ENCODE results near the gene SYNGR1. TPM values are rescaled to one million over a fixed set of nuclear protein-coding genes. Genes with fewer than 3 reads are reported as not detected.

The SYNGR1 gene
- total RNA-seq, 2 experiments from 2014 or later: 2.4 to 3.8 TPM

DNA sequence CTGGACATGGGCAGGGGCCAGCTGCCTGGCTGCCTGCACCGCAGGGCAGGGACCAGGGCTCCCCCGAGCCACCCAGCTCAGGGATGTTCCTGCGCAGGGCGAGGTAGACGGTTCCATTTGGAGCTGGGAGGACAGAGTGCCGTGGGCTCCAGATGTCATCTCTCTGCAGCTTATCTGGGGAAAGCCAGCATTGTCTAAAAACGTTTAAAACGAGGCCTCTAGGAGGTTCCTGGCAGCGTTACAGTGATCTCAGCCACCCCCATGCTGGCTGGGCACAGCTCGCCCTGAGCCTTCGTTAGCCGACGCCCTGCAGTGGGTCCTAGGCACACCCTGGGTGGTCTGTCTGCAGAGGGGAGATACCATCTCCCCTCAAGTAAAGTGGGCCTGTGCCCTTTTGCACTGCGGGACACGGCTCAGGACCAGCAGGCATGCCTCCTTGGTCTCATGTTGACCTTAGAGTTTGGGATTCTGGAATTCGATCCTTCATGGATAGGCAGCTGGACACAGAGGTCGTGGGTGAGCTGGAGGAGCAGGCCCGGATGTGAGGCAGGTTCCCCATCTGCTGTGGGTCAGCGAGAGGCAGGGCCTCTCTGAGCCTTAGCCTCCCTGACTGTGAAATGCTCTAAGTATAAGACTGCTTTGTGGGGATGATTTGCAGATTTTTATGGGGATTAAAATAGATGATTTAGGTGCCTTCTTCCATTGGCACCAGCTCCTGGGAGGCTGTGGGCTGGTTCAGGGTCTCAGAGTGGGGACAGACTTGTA lies 14.1 kb downstream of the SYNGR1 start:
- H3K27ac Mint-ChIP-seq: no peak overlapping the region
- H3K4me1 Mint-ChIP-seq (ENCODE audit: low read depth): peaks cover 5% of the 10 kb centered on the region
- ATAC-seq (no peak), DNase-seq (no peak)
- TF ChIP-seq, protein P1, sequence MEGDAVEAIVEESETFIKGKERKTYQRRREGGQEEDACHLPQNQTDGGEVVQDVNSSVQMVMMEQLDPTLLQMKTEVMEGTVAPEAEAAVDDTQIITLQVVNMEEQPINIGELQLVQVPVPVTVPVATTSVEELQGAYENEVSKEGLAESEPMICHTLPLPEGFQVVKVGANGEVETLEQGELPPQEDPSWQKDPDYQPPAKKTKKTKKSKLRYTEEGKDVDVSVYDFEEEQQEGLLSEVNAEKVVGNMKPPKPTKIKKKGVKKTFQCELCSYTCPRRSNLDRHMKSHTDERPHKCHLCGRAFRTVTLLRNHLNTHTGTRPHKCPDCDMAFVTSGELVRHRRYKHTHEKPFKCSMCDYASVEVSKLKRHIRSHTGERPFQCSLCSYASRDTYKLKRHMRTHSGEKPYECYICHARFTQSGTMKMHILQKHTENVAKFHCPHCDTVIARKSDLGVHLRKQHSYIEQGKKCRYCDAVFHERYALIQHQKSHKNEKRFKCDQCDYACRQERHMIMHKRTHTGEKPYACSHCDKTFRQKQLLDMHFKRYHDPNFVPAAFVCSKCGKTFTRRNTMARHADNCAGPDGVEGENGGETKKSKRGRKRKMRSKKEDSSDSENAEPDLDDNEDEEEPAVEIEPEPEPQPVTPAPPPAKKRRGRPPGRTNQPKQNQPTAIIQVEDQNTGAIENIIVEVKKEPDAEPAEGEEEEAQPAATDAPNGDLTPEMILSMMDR (IDR thresholded peaks at IDR 0.05): no peak
- intact Hi-C loops (cut with micrococcal nuclease): no loop called here
- no peak overlapping the region for H3K4me3 Mint-ChIP-seq
- ChIA-PET POLR2A (interaction anchor here (0.6 kb wide), 1 partner anchor 17 kb away, joined by 3 read pairs; no protein-coding TSS in a partner anchor), CTCF (no interaction called here)
- H3K36me3 Mint-ChIP-seq (ENCODE audit: low read depth): no peaks in the 10 kb centered on the region
- H3K9me3 Mint-ChIP-seq: no peaks in the 10 kb centered on the region
- H3K27me3 Mint-ChIP-seq: no peaks in the 10 kb centered on the region

DNA sequence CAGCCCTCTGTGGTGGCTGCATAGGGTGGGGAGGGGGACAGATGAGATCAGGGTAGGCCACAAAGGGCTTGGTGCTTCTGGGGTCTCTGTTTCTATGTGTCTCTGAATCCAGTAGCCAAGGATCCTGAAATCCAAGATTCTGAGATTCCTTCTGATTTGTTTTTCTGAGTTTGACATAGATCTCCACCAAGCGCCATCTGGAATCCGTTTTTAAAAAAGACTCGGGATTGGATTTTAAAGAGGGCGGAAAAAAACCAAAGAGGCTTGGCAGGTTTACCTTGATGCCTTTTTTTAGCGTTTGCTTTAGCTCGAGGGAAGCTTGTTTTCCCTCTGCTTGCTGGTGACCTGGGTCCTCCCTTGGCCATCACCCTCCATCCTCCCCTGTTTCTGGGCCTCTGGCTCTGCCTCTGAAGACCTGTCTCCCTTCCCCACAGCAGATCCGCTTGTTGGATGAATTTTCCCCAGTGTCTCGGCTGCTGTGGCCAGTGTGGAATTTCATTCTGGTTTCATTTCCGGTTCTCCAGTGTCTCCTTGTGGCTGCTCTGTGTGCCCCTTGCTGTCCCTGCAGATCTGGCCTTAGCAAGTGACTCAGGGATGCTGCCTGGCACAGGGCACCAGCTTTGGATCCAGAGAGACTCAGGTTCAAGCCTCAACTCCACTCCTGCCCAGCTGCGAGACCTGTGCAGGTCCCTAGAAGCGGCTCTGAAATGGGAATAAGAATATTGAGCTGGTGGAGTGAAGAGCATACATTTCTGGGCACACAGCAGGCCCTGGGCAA lies 15.1 kb downstream of the SYNGR1 start:
- H3K27me3 Mint-ChIP-seq: no peaks in the 10 kb centered on the region
- H3K4me3 Mint-ChIP-seq: no peak overlapping the region
- TF ChIP-seq, protein P1 (IDR thresholded peaks at IDR 0.05): no peak
- intact Hi-C loops (cut with micrococcal nuclease): no loop called here
- ChIA-PET POLR2A (no interaction called here), CTCF (no interaction called here)
- no peak for DNase-seq
- no peaks in the 10 kb centered on the region for H3K36me3 Mint-ChIP-seq (ENCODE audit: low read depth)
- ATAC-seq: no peak
- peaks cover 5% of the 10 kb centered on the region for H3K4me1 Mint-ChIP-seq (ENCODE audit: low read depth)
- no peak overlapping the region for H3K27ac Mint-ChIP-seq
- no peaks in the 10 kb centered on the region for H3K9me3 Mint-ChIP-seq

DNA sequence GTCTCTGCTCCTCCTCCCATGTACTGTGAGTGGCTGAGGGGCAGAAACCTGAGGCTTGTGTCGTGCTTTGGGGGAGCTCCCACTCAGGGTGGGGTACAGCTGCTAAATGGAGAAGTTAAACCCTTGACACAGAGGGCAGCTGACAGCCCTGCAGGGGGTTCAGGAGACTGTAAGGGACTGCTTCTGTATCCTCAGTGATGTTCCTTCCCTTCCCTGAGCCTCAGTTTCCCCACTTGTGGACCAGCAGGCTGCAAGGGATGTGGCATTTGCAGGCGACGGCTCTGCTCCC lies 15.6 kb downstream of the SYNGR1 start:
- H3K27me3 Mint-ChIP-seq: no peaks in the 10 kb centered on the region
- intact Hi-C loops (cut with micrococcal nuclease): no loop called here
- H3K4me1 Mint-ChIP-seq (ENCODE audit: low read depth): peaks cover 5% of the 10 kb centered on the region
- POLR2A ChIA-PET: no interaction called here
- TF ChIP-seq, protein P1 (IDR thresholded peaks at IDR 0.05): no peak
- no peak for ATAC-seq
- DNase-seq: no peak
- H3K4me3 Mint-ChIP-seq: no peak overlapping the region
- CTCF ChIA-PET: no interaction called here
- no peaks in the 10 kb centered on the region for H3K9me3 Mint-ChIP-seq
- no peaks in the 10 kb centered on the region for H3K36me3 Mint-ChIP-seq (ENCODE audit: low read depth)
- no peak overlapping the region for H3K27ac Mint-ChIP-seq

DNA sequence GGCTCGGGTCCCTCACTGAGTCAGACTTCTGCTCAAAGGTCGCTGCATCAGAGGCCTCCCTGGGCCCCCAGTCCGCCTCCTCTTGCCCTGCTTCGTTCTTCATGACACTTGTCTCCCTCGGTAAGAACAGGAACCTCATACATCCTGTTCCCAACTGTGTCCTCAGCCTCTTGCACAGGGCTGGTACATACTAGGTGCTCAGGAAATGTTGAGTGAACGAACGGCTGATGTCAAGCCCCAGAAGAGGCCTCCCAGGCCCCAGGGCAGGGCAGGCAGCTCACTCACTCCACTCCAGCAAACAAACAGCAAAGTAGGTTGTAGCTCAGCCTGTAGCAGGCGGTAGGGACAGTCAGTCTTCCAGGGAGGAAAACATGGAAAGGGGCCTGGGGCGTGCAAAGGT lies 17.2 kb downstream of the SYNGR1 start:
- Mint-ChIP-seq H3K9me3 (peaks cover 1% of the 10 kb centered on the region), H3K4me3 (no peak overlapping the region), H3K36me3 (ENCODE audit: low read depth) (no peaks in the 10 kb centered on the region), H3K27ac (no peak overlapping the region), H3K4me1 (ENCODE audit: low read depth) (peaks cover 5% of the 10 kb centered on the region), H3K27me3 (no peaks in the 10 kb centered on the region)
- TF ChIP-seq, protein P1 (IDR thresholded peaks at IDR 0.05): no peak
- POLR2A ChIA-PET: interaction anchor here (1.0 kb wide), 1 partner anchor 47 kb away, joined by 3 read pairs; the partner anchor contains the start of gene RPL3
- DNase-seq (peak; percentile 24), ATAC-seq (peak; percentile 61)
- CTCF ChIA-PET: interaction anchor here (0.8 kb wide), 1 partner anchor 9 kb away, joined by 3 read pairs; no protein-coding TSS in a partner anchor
- intact Hi-C loops (cut with micrococcal nuclease): no loop called here

DNA sequence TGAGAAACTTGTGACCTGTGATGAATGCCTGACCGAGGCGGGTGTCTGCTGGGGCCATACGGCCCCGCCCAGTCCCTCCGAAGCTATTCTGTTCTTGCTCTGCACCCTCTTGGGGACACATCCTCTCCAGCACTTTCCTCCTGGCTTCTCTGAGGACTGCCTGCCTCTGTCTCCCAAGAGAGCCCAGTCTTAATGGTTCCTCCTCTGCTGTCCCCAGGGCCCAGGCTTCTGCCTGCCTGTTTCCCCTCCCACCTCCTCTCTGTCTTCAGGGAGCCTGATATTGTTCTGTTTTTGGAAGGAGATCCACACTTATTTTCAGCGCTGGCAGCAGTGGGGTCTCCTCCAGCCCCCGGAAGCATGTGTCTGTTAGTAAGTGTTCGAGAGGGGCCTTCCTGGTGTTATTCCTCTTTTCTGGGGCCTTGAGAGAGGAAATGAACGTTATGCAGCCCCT lies 18.7 kb downstream of the SYNGR1 start:
- intact Hi-C loops (cut with micrococcal nuclease): no loop called here
- H3K4me3 Mint-ChIP-seq: no peak overlapping the region
- H3K27me3 Mint-ChIP-seq: no peaks in the 10 kb centered on the region
- H3K27ac Mint-ChIP-seq: no peak overlapping the region
- ChIA-PET CTCF (no interaction called here), POLR2A (no interaction called here)
- peaks cover 5% of the 10 kb centered on the region for H3K4me1 Mint-ChIP-seq (ENCODE audit: low read depth)
- no peaks in the 10 kb centered on the region for H3K36me3 Mint-ChIP-seq (ENCODE audit: low read depth)
- ATAC-seq (no peak), DNase-seq (no peak)
- peaks cover 1% of the 10 kb centered on the region for H3K9me3 Mint-ChIP-seq
- TF ChIP-seq, protein P1 (IDR thresholded peaks at IDR 0.05): no peak

Data from activated CD8-positive, alpha-beta T cell treated with anti-CD3 and anti-CD28 coated beads for 36 hours (primary cell).